Measurements from ENCODE around the gene DAB1. TPM values are rescaled to one million over a fixed set of nuclear protein-coding genes. Genes with fewer than 3 reads are reported as not detected.

Gene DAB1
- total RNA-seq, 1 donor from 2014 or later = not detected

- DNase-seq (ENCODE audit: low read depth in 2 of 2) = no peak
Observed at GRCh38 chr1:57165546-57165945, 258.3 kb downstream of the DAB1 start.

- DNase-seq (ENCODE audit: low read depth in 2 of 2) = no peak
Observed at GRCh38 chr1:57164584-57164983, 259.3 kb downstream of the DAB1 start.

DNA sequence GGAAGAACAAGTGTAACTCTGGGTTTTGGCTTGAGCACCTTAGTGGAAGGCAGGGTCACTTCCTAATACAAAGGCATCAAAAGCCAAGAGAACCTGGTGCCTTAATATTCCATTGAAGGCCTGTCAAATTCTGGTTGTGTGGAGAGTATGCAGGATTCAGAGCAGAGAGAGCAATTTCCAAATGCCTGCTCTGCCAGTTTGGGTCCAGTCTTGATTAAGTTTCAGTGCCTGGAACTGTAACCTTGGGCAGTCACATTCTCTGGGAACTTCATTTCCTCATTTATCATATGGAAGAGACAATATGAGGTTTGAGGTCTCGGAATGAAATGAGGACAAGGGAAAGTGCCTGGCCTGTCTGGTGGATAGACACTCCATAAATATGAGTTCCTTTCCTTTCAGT lies 260.1 kb downstream of the DAB1 start:
- no peak for DNase-seq (ENCODE audit: low read depth in 2 of 2)

GRCh38 chr1:57163325-57163724 lies 260.5 kb downstream of the DAB1 start:
- DNase-seq (ENCODE audit: low read depth in 2 of 2) = no peak

GRCh38 chr1:57162607-57163261 lies 261.1 kb downstream of the DAB1 start:
- no peak for DNase-seq (ENCODE audit: low read depth in 2 of 2)

- DNase-seq (ENCODE audit: low read depth in 2 of 2) = no peak
Observed at GRCh38 chr1:57160594-57160993, 263.3 kb downstream of the DAB1 start.

DNA sequence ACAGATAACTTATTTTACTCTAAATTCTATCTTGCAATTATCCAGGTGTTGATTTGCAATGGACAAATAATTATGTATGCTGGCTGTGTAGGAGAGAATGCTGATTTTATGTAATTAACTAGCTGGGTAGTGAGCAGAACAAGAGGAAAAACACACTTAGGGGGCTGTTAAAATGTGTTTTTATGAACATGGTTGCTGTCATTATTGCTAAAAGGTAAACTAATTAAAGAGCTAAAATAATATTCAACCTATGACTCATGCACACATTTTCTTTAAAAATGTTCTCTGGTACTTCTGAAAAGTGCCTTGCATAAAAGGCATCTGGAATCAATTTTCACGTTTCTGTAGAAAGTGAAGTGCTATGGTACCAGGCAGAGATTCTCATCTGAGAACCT lies 265.3 kb downstream of the DAB1 start:
- no peak for DNase-seq (ENCODE audit: low read depth in 2 of 2)

DNA sequence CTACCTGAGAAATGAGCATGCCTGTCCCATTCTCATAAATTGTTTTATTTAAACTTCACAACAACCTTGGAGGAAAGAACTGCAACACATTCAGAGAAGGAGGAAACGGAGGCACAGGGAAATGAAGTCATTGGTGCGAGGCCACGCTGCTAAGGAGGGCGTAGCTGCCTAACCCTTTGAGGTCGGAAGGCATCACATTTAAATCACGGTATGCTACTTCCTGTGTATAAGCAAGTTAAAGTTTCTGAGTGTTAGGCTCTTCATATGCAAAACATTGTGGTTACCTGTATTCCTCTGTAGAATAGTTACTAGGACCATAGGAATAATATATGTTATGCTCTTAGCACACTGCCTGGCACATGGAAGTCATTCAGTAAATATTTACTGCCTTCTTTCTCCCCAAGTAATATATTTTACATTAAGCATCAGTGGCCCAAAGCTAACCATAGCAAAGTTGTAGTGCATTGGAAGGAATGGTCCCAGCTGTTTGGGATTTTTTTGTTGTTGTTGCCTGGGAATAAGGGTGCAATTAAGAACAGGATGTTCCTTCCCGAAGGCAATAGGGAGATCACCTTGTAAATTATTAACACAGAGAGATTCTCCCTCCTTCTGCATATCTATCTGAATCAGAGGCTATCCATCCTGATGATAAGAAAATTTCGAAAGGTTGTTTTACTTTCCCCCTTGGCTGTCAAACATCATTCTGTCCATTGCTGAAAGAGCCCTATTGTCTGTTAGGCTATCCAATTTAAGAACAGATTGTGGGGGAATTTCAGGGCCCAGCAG lies 265.8 kb downstream of the DAB1 start:
- DNase-seq (ENCODE audit: low read depth in 2 of 2) = no peak

GRCh38 chr1:57156907-57157306 lies 267.0 kb downstream of the DAB1 start:
- no peak for DNase-seq (ENCODE audit: low read depth in 2 of 2)

DNA sequence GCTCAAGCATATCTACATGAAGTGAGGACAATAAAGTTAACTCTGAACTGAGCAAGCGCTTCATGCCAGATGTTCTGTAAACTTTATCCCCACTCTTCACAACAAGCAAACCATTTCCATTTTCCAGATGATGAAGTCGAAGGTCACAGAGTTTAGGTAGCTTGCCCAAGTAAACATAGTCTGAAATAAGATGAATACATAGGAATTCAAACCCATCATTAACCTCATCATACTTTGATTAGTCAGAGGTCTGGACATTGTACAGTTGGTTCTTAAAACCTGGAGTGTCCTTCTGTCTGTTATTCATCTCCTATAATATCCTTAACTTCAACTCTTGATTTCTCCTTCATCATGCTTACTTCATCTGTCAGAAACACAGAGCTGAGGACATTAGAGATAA lies 277.8 kb downstream of the DAB1 start:
- DNase-seq (ENCODE audit: low read depth in 2 of 2) = no peak

DNA sequence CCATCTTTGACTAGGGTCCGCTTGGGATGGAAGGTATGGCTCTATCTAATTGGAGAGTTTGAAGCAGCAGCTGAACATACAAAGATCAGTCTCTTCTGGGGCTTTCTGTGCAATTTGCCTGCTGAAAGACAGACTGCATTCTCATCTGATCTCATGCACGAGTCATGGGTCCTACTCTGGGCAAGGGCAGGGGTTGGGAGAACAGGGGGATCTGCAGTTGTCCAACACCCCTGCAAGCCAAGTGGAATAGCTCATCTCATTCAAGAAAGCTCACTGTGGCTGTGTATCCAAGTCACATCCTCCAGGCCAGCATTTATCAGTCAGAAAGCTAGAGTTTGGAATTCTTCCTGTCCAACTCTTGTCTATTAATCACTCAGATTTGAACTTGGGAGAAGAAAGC lies 280.9 kb downstream of the DAB1 start:
- no peak for DNase-seq (ENCODE audit: low read depth in 2 of 2)

GRCh38 chr1:57142169-57142568 lies 281.7 kb downstream of the DAB1 start:
- DNase-seq (ENCODE audit: low read depth in 2 of 2) = no peak

DNA sequence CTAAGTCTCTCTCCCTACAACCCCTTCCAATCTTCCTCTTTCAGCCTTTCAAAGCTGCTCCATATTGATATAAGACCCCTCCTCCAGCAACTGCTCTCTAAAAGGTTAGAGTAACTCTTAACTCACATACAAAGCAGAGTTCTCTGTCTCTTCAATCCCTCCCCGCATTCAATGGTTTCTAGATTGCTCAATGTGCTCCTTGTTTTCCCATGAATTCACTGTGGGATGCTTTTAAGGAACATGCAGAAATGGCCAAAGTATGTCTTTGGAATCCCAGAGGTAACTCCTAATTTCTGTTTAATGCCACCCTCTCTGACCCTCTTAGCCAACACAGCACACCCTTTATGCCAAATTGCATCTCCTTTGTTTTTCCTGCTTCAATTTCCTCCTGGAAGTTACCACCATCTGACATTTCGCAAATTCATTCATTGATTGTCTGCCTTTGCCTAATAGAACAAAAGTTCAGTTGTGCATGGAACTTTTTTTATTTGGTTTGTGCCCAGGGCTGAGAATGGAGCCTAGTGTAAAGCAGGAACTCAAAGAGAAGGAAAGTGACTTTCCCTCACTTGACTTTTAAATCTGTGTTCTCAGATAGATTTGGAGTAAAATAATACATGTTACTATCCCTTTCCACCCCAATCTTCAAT lies 285.3 kb downstream of the DAB1 start:
- DNase-seq (ENCODE audit: low read depth in 2 of 2) = no peak

DNA sequence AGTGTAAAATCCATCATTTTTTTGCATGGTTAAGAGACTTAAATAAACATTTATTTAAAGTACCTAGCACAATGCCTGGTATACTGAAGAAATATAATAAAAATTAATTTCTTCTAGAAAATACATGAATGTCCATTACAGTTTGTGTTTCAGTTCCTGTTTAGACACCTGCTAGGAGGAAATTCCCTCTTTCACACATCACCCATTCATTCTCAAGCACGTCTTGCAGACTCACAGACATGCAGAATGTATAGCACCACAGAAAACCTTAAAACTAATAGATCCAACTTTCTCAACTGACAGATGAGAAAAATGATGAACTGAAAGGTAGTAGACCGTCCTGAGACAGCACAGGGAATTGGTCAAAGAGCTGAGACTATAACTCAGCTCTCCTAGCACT lies 285.9 kb downstream of the DAB1 start:
- DNase-seq (ENCODE audit: low read depth in 2 of 2) = no peak

DNA sequence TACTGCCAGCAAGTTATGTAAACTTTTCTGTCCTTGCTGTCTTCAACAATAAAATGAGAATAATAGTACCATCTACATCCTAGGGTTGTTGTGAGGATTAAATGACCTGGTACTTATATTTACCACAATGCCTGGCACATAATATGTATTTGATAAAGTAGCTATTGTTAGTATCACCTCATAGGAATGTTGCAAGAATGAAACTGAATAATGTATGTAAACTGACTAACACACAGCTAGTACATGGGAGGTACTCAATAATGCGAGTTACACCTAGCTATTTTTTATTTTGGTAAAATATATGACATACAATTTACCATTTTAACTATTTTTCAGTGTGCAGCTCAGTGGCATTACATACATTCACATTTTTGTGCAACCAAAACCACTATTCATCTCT lies 289.1 kb downstream of the DAB1 start:
- no peak for DNase-seq (ENCODE audit: low read depth in 2 of 2)

DNA sequence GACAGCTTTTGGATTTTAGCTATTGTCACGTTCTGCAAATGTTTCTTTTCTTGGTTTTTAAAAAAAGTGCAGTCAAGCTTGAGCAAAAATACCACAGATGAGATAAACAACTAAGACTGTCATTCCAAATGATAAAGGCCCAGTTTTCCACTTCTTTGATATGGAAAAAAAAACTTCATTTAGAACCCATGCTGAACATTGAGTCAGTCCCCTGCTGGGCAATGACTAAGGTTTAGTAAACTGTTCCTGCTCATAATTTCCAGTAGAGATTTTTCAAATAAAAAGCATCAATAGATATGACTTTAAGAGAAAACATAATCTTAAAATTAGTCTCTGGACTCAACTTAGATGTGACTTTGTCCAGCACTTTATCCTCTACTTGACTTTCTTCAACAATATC lies 290.2 kb downstream of the DAB1 start:
- no peak for DNase-seq (ENCODE audit: low read depth in 2 of 2)

DNA sequence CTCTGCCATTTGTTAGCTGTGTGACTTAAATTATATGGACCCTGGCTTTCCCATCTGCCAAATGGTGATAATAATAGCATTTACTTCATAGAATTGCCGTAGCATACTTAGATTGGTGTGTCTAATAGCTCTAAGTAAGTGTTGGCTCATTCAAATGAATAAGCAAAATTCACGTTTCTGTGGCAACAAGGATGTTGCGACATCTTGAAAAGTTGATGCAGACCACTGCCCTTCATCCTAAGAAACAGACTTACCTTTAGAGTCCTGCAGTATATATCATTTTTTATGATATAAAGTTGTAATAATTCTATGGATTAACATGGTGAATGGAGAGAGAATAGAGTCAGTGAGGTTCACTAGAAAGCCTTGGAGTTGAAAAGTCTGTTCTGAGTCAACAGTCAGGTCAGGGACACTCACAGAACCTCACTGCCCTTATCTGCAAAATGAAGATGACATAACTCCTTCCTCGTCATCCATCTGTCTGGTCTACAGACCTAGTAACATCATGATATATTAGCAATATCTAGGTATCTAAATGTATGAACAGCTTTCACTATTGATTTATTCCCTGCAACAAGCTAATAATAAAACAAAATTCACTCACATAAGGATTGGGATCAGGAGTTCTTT lies 290.8 kb downstream of the DAB1 start:
- no peak for DNase-seq (ENCODE audit: low read depth in 2 of 2)

GRCh38 chr1:57131701-57132394 lies 292.0 kb downstream of the DAB1 start:
- DNase-seq (ENCODE audit: low read depth in 2 of 2) = no peak

DNA sequence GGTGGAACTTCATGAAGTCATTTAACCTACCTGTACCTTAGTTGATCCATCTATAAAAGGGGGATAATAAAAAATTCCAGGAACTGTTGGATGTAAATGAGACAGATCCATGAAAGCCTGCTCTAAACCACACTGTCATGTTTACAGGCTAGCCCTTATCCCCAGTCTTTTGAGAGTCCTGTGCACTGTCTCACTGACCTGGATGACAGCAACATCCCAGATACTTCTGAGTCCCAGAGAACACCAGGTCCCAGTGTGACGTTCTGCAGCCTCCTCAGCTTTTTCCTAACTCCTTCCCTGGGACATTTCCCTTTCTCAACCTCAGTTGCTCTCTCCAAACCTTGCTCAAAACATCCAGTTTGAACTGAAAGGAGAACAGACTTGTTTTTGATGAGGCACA lies 292.6 kb downstream of the DAB1 start:
- DNase-seq (ENCODE audit: low read depth in 2 of 2) = no peak

GRCh38 chr1:57129865-57130264 lies 294.0 kb downstream of the DAB1 start:
- DNase-seq (ENCODE audit: low read depth in 2 of 2) = no peak

DNA sequence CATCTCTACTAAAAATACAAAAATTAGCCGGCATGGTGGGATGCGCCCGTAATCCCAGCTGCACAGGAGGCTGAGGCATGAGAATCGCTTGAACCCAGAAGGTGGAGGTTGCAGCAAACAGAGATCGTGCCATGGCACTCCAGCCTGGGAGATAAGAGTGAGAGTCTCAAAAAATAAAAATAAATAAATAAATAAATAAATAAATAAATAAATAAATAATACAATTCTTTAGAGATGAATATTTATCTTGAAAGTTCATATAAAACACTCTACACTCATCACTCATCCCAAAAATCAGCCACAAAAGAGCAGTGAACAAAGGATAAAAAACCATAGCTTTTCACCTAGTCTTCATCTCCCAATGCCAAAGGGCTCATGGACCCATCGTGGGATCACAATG lies 295.9 kb downstream of the DAB1 start:
- no peak for DNase-seq (ENCODE audit: low read depth in 2 of 2)

Data from lung microvascular endothelial cell (primary cell).